ENCODE results near the gene DUOX2.

- TF ChIP-seq, protein P1, sequence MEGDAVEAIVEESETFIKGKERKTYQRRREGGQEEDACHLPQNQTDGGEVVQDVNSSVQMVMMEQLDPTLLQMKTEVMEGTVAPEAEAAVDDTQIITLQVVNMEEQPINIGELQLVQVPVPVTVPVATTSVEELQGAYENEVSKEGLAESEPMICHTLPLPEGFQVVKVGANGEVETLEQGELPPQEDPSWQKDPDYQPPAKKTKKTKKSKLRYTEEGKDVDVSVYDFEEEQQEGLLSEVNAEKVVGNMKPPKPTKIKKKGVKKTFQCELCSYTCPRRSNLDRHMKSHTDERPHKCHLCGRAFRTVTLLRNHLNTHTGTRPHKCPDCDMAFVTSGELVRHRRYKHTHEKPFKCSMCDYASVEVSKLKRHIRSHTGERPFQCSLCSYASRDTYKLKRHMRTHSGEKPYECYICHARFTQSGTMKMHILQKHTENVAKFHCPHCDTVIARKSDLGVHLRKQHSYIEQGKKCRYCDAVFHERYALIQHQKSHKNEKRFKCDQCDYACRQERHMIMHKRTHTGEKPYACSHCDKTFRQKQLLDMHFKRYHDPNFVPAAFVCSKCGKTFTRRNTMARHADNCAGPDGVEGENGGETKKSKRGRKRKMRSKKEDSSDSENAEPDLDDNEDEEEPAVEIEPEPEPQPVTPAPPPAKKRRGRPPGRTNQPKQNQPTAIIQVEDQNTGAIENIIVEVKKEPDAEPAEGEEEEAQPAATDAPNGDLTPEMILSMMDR (IDR thresholded peaks at IDR 0.05; ENCODE audit: low read length), result no peak
- no peak for TF ChIP-seq EZH2 (IDR thresholded peaks at IDR 0.05; ENCODE audit: borderline replicate concordance, low read length)
These were observed 3.5 kb upstream of the DUOX2 start for GRCh38 chr15:45117308-45118130.

Data from OCI-LY1 (cell line).